HG03571 (cell line): ENCODE measurements around the gene THSD4.
"Not testable (repeated sequence)": the region's sequence is repeated elsewhere in the genome, so short reads cannot be mapped to it uniquely, and the experiment has no call there.

Source experiments
- ATAC-seq: cut with Tn5 transposase; IDR thresholded peaks from one replicate; pipeline ENCODE4 v1.9.1; 2021; ENCODE audit not compliant: unreplicated experiment

The THSD4 gene

GRCh38 chr15:71409541-71409940, 294.3 kb downstream of the THSD4 start:
- ATAC-seq = no peak

GRCh38 chr15:71410347-71410746, 295.1 kb downstream of the THSD4 start:
- ATAC-seq = no peak

DNA sequence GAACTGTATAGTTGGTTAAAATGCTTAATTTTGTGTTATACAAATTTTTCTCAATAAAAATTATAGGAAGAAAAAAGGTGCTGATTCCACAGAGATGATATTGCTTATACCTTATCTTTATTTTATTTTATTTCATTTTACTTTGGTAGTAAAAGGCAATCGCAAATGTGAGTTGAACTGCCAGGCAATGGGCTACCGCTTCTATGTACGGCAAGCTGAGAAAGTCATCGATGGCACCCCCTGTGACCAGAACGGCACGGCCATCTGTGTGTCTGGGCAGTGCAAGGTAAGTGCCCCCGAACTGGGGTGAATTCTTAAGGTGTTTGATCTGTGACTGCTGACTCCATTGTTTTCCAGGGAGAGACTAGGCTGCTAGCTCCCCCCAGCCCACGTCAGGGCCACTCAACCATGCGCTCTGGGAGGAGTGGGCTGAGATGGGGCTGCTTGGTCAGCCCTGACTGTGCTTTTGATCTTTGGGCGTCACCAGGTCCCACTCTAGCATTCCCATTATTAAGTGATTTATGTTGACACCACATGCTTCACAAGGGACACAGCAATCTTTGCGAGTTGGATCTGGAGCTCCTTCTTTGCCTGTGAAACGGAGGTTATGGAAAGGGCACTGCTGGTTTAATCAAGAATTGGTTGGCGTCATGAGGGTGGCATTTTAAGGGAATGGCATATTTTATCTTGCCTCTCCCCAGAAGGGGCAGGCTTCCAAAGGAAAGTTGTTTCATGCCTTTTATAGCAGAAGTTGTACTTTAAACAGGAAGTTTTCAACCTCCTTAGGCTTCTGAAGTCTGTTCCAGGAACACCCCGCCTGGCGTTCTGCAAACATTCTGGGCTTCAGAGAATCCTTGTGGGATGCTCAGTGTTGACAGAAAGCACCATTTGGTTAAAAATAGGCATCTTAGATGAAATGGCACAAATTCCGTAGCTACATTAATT, 296.5 kb downstream of the THSD4 start:
- no peak for ATAC-seq

- no peak for ATAC-seq
Measured at GRCh38 chr15:71413419-71413818, 298.1 kb downstream of the THSD4 start.

- no peak for ATAC-seq
Measured at GRCh38 chr15:71414853-71415252, 299.6 kb downstream of the THSD4 start.

DNA sequence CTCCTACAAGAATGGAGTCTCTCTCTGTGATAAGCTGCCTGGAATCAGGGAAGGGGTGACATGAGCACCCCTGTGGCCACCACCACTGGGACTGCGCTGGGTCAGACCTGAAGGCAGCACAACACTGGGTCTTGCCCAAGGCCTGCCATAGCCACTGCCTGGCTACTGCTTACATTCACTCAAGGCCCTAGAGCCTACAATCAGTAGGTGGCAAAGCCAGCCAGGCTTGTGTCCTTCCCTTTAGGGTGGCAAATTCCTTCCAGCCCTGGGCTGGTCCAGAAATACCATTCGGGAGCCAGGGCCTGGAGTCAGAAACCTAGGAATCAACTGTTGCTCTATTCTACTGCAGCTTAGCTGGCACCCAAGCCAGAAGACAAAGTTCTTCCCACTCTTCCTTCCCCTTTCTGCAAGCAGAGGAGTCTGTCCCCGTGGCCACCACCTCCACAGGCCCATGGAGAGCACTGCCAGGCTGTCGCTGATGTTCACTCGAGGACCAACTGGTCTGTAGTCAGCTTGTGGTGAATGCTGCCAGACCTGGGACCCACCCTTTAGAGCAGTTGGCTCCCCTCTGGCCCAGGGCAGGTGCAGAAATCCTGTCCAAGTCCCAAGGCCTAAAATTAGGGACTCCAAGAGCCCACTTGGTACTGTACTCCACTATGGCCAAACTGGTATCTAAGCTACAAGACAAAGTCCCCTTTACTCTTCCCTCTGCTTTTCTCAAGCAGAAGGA, 307.4 kb downstream of the THSD4 start:
- no peak for ATAC-seq

DNA sequence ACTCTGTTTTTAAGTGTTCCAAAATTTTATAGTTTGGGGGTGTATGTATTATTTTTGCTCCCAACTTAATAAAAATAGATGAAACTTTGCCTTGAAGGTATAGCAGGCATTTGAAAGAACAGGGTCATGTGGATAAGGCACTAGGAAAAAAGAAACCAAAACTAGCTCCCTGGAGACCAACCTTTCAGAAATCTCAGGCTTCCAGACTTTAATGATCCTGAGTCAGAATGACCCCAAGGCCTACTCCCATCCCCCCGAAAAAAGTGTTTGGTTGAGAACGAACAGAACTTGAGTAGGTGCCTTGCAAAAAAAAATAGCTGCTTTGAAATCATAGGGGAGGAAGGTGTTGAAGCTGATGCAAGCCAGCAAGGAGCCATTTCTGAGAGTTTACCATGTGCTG, 309.5 kb downstream of the THSD4 start:
- no peak for ATAC-seq

DNA sequence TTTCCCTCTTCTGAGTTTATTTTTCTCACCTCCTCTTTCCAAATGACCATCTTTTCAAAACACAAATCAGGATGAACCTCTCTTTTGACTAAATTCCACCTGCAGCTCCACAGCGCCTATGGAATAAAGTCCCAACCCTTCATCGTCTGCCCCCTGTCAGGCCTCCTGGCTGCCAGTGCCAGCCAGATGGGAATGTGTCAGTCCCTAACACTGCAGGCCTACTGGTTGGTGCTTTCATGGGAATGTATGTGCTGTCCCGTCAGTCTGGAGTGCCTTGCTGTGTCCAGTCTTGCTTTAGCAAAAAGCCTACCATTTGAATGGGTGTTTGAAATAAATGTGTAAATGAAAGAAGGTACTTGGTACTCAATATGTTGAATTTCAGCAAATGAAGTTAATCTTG, 310.1 kb downstream of the THSD4 start:
- ATAC-seq = no peak

- ATAC-seq = no peak
Measured at GRCh38 chr15:71426792-71427191, 311.5 kb downstream of the THSD4 start.

- no peak for ATAC-seq
Measured at GRCh38 chr15:71430782-71431181, 315.5 kb downstream of the THSD4 start.

DNA sequence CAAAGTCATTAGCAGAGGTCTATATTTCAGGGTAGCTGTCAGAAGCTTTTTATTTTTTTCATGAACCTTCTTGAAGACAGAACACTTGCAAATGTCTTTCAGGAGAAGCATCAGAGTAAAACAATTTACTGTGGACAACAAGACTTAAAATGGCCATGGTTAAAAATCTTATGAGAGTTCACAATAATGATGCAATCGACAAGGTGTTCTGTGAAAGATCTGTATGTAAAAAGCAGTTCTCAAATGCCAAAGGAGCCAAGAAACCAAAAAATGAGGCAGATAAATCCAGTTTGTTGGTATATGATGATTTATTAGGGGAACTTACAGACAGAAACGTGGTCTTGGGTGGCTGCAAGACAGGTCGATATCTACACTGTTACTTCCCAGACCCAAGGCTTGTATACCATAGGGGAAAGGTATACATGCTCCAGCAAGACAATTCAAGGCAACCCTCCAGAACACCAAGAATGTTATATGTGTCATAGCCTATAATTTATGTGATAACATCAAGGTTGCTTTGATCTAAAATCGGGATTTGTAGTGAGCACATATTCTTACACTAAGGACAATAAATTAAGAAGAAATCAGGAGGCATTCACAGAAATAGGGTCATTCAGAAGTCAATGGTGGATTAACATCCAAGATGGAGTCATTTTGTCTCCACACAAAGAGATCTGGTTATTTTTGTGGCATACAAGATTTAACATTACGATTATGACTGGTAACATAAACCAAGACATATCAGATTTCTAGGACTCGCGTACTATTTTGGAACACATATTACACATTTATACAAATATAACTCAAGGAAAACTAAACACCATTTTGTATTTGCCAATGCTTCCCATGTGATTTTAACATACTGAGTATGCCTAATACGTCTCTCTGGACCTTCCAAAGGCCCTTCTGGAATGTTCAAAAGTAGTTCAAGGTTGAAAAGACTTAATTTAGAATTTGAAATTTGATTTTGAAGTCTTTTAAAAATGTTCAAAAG, 316.4 kb downstream of the THSD4 start:
- ATAC-seq = no peak

DNA sequence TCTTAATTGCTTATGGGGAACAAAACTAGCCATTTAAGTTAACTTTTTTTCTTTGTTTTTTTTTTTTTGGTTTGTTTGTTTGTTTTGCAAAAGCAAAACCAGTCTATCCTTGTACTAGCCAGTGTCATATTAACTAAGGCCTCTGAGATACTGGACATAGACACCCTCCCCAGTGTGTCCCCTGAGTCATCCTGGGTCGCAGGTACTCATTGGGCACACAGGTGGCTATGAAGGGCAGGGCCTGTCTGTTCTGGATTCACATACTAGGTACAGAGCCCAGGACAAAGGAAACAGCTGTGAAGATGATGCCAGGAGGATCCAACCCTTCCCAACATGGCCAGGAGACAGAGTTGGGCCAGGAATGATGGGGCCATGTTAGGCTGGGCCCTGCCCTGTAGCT, 318.1 kb downstream of the THSD4 start:
- ATAC-seq = no peak

GRCh38 chr15:71434774-71435173, 319.5 kb downstream of the THSD4 start:
- ATAC-seq = no peak

DNA sequence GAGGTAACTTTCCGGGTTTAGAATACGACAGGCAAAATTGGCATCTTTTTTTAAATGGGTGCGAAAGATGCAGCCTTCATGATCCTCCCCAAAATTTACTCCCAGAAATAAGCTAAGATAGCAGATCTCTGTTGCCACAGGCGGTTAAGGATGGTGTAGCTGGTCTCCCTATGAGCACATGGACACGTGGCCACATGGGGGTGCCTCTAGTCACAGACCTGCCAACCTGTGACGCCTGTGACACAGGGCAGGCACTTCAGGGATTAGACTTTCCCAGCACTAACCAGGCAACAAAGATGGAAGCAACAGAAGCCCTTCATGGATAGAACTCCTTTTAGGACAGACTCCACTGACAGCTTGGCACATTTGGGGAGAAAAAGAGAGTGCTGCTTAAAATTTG, 320.3 kb downstream of the THSD4 start:
- ATAC-seq = no peak

GRCh38 chr15:71436854-71437253, 321.6 kb downstream of the THSD4 start:
- ATAC-seq = no peak

DNA sequence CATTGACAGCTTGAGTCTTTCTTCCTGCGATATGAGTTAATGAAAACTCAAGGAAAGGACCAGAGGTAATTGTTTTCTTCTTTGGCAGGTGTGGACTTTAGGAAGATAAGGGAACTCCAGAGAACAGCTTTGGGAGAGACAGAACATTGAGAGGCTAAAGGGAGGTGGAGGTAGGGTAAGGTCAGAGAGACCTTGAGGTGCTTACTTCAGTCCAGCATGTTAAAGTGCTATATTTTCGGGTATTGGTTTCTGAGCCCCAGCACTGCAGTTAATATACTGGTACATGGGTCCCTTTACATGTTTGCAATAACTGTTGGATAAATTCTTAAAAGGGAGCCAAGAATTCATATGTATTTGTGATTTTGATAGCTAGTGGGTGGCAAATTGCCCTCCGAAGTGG, 322.1 kb downstream of the THSD4 start:
- no peak for ATAC-seq

GRCh38 chr15:71437919-71438318, 322.6 kb downstream of the THSD4 start:
- no peak for ATAC-seq

DNA sequence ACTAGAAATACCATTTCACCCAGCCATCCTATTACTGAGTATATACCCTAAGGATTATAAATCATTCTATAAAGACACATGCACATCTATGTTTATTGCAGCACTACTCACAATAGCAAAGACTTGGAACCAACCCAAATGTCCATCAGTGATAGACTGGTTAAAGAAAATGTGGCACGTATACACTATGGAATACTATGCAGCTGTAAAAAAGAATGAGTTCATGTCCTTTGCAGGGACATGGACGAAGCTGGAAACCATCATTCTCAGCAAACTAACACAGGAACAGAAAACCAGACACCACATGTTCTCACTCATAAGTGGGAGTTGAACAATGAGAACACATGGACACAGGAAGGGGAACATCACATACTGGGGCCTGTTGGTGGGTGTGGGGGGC, 324.2 kb downstream of the THSD4 start:
- not testable (repeated sequence) for ATAC-seq

GRCh38 chr15:71440489-71441110, 325.3 kb downstream of the THSD4 start:
- no peak for ATAC-seq

GRCh38 chr15:71443538-71443937, 328.3 kb downstream of the THSD4 start:
- no peak for ATAC-seq
